Measurements from ENCODE around the gene RTN1.

Gene RTN1

GRCh38 chr14:59803052-59803540, 67.5 kb downstream of the RTN1 start:
- Mint-ChIP-seq H3K4me3 (no peak overlapping the region), H3K27me3 (peaks cover 7 to 15% of the 10 kb centered on the region in 2 donors), H3K4me1 (no peaks in the 10 kb centered on the region), H3K27ac (no peak overlapping the region), H3K9me3 (no peaks in the 10 kb centered on the region), H3K36me3 (no peaks in the 10 kb centered on the region)
- DNase-seq (no peak), ATAC-seq (replicated peaks) (no peak)

GRCh38 chr14:59788176-59788575, 82.4 kb downstream of the RTN1 start:
- no peaks in the 10 kb centered on the region for H3K36me3 Mint-ChIP-seq
- H3K9me3 Mint-ChIP-seq = no peaks in the 10 kb centered on the region
- peaks cover 0 to 5% of the 10 kb centered on the region in 2 donors for H3K27me3 Mint-ChIP-seq
- no peak overlapping the region for H3K4me3 Mint-ChIP-seq
- no peaks in the 10 kb centered on the region for H3K4me1 Mint-ChIP-seq
- ATAC-seq (replicated peaks) (no peak), DNase-seq (no peak)
- no peak overlapping the region for H3K27ac Mint-ChIP-seq

DNA sequence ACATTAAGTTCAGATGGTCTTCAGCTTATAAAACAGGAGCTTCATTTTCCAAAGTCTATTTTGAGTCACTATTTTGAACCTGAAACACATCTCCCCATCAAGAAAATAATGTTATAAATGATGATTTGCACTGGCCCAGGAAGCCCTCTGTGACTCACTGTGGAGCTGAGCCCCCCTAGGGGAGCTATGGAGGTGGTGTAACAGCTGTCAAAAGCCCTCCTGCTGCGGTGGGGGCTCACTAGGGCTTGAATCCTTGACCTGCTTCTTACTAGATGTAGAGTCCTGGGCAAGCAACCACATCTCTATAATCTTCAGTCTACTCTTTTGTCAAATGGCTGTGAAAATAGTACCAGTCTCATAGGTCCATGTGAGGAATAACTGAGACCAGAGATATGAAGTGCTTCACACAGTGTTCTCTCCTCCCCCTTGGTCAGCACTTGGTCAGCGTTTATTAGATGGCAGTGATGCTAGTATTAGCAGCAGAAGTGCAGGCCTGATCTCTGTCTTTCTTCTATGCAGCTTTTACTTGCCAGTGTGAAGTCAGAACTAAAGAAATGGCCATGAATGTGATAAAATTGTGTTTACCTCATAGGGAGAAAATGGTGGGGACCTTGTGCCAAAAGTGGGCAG, 83.4 kb downstream of the RTN1 start:
- DNase-seq (no peak), ATAC-seq (replicated peaks) (no peak)
- H3K4me1 Mint-ChIP-seq = no peaks in the 10 kb centered on the region
- H3K27ac Mint-ChIP-seq = no peak overlapping the region
- peaks cover 0 to 5% of the 10 kb centered on the region in 2 donors for H3K27me3 Mint-ChIP-seq
- no peaks in the 10 kb centered on the region for H3K36me3 Mint-ChIP-seq
- H3K9me3 Mint-ChIP-seq = no peaks in the 10 kb centered on the region
- H3K4me3 Mint-ChIP-seq = no peak overlapping the region

GRCh38 chr14:59785629-59786028, 84.9 kb downstream of the RTN1 start:
- Mint-ChIP-seq H3K36me3 (no peaks in the 10 kb centered on the region), H3K27ac (no peak overlapping the region), H3K9me3 (no peaks in the 10 kb centered on the region), H3K27me3 (no peaks in the 10 kb centered on the region), H3K4me1 (no peaks in the 10 kb centered on the region), H3K4me3 (no peak overlapping the region)
- ATAC-seq (replicated peaks) = no peak
- DNase-seq = no peak

- no peak overlapping the region for H3K4me3 Mint-ChIP-seq
- no peaks in the 10 kb centered on the region for H3K4me1 Mint-ChIP-seq
- no peak overlapping the region for H3K27ac Mint-ChIP-seq
- DNase-seq (no peak), ATAC-seq (replicated peaks) (no peak)
- peaks cover 8% of the 10 kb centered on the region in 2 donors for H3K27me3 Mint-ChIP-seq
- H3K36me3 Mint-ChIP-seq = no peaks in the 10 kb centered on the region
- H3K9me3 Mint-ChIP-seq = no peaks in the 10 kb centered on the region
Observed at GRCh38 chr14:59782760-59783159, 87.8 kb downstream of the RTN1 start.

DNA sequence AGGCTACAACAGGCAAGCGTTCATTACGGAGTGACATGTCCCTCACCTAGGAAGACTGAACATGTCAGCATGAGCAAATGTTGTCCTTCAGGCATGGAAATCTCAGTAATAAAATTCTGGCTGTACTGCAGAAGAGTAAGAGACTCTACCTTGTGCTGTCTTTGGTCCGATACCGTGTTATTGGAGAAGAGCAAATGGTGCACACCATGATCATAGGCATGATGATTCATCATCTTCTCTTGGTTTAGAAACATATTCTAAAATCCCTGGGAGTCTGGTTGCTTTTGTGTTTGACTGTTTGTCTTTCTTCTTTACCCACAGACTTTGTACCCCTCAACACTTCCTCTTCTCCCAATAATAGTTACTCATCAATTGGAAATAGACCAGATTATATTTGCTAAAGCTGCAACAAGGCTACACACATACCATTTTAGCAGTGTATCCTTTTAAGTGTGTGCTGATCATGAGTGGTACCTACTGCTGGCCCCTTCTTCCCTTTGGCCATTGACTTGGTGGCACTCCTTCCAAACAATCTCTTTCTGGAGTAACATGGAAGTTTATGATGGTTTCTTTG, 93.5 kb downstream of the RTN1 start:
- Mint-ChIP-seq H3K27ac (no peak overlapping the region), H3K4me1 (peaks cover 0 to 2% of the 10 kb centered on the region in 2 donors), H3K36me3 (no peaks in the 10 kb centered on the region), H3K27me3 (peaks cover 8 to 9% of the 10 kb centered on the region in 2 donors), H3K9me3 (no peaks in the 10 kb centered on the region), H3K4me3 (no peak overlapping the region)
- ATAC-seq (replicated peaks) (no peak), DNase-seq (no peak)

DNA sequence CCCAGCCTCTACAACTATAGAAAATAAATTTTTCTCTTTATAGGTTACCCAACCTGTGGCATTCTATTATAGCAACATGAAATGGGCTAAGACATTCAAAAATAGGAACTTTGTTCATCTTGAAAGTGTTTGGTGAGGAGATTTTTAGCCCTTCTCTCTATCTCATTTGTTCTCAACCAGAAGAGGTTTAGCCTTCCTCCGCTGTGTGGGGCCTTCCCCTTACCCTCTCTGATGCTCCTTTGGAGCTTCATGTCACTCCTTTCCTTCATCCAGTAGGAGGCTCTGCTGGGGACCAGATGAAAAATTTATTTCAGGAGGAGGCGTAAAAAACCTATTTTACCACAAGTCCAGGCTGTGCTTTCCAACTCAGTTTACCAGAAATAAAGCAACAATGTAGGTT, 94.1 kb downstream of the RTN1 start:
- Mint-ChIP-seq H3K27ac (no peak overlapping the region), H3K36me3 (no peaks in the 10 kb centered on the region), H3K4me3 (no peak overlapping the region), H3K4me1 (peaks cover 0 to 2% of the 10 kb centered on the region in 2 donors), H3K9me3 (no peaks in the 10 kb centered on the region), H3K27me3 (peaks cover 8 to 9% of the 10 kb centered on the region in 2 donors)
- DNase-seq (no peak), ATAC-seq (replicated peaks) (peak in 1 of 2 donors; percentile 23)

DNA sequence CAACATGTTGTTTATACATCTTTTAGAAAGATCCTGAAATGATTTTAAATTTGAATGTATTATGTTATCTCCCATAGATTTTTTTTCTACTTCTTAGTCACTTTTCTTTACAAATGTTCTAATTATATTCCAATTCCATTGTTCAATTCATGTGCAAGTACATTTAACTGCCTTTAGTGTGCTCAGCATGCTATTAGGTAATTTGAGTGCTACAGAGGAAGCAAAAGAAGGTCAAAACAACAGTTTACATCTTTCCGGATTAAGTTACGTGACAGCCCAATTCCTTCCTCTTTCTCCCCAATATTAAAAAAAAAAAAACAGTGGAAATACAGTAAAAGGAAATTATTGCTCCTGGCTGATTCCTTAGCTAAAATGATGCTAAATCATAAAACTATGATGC, 98.3 kb downstream of the RTN1 start:
- peaks cover 0 to 2% of the 10 kb centered on the region in 2 donors for H3K4me1 Mint-ChIP-seq
- H3K27ac Mint-ChIP-seq = no peak overlapping the region
- H3K9me3 Mint-ChIP-seq = no peaks in the 10 kb centered on the region
- no peaks in the 10 kb centered on the region for H3K36me3 Mint-ChIP-seq
- H3K4me3 Mint-ChIP-seq = no peak overlapping the region
- H3K27me3 Mint-ChIP-seq = no peaks in the 10 kb centered on the region
- DNase-seq (no peak), ATAC-seq (replicated peaks) (no peak)

- Mint-ChIP-seq H3K4me3 (no peak overlapping the region), H3K27ac (no peak overlapping the region), H3K4me1 (peaks cover 0 to 1% of the 10 kb centered on the region in 2 donors), H3K36me3 (no peaks in the 10 kb centered on the region), H3K9me3 (no peaks in the 10 kb centered on the region), H3K27me3 (no peaks in the 10 kb centered on the region)
- ATAC-seq (replicated peaks) (no peak), DNase-seq (no peak)
Observed at GRCh38 chr14:59771577-59771976, 99.0 kb downstream of the RTN1 start.

DNA sequence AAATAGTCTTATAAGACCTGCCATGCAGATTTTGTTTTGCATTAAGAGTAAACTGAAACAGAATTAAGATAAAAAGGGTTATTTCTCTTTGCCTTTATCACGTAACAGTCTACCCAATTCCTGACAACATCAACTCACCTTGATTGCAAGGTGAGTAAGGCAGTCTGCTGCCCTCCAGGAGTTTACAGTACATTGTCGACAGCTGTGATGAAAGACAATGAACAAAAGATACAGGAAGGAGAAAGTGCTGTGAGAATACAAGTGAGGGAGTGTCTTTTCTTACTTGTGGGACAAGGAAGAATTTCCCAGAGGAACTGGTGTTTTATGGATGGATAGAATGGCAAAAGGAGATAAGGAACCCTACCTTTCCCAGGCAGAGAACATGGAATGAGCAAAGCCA, 101.0 kb downstream of the RTN1 start:
- DNase-seq (no peak), ATAC-seq (replicated peaks) (no peak)
- H3K4me3 Mint-ChIP-seq = no peak overlapping the region
- H3K36me3 Mint-ChIP-seq = no peaks in the 10 kb centered on the region
- no peak overlapping the region for H3K27ac Mint-ChIP-seq
- no peaks in the 10 kb centered on the region for H3K27me3 Mint-ChIP-seq
- no peaks in the 10 kb centered on the region for H3K9me3 Mint-ChIP-seq
- H3K4me1 Mint-ChIP-seq = no peaks in the 10 kb centered on the region

DNA sequence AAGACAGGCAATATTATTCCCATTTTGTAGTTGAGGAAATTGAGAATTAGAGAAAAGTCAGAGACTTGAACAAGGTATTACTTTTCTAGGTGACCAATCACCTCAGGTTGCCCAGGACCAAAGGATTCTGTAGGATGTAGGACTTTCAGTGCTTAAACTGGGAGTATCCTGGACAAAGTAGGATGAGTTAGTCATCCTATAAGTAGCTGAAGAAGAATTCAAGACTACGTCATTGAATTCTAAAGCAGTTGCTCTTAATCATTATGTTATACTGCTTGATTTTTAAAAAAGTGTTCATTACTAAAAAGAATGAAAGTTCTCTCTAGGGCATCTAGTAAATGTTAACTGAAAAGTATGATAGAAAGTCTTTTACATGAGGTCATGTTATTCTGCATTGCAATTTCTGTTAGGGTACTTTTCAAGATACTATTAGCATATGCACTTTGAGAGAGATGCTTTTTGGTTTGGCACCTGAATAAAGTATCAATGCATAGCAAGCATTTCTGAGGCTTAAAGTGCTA, 101.7 kb downstream of the RTN1 start:
- Mint-ChIP-seq H3K4me3 (no peak overlapping the region), H3K27ac (no peak overlapping the region), H3K9me3 (no peaks in the 10 kb centered on the region), H3K36me3 (no peaks in the 10 kb centered on the region), H3K27me3 (peaks cover 0 to 2% of the 10 kb centered on the region in 2 donors), H3K4me1 (no peaks in the 10 kb centered on the region)
- ATAC-seq (replicated peaks) = no peak
- no peak for DNase-seq

GRCh38 chr14:59761851-59762250, 108.7 kb downstream of the RTN1 start:
- DNase-seq (no peak), ATAC-seq (replicated peaks) (no peak)
- Mint-ChIP-seq H3K27me3 (peaks cover 3 to 5% of the 10 kb centered on the region in 2 donors), H3K27ac (no peak overlapping the region), H3K9me3 (peaks cover 8 to 10% of the 10 kb centered on the region in 2 donors), H3K4me1 (no peaks in the 10 kb centered on the region), H3K4me3 (no peak overlapping the region), H3K36me3 (no peaks in the 10 kb centered on the region)

DNA sequence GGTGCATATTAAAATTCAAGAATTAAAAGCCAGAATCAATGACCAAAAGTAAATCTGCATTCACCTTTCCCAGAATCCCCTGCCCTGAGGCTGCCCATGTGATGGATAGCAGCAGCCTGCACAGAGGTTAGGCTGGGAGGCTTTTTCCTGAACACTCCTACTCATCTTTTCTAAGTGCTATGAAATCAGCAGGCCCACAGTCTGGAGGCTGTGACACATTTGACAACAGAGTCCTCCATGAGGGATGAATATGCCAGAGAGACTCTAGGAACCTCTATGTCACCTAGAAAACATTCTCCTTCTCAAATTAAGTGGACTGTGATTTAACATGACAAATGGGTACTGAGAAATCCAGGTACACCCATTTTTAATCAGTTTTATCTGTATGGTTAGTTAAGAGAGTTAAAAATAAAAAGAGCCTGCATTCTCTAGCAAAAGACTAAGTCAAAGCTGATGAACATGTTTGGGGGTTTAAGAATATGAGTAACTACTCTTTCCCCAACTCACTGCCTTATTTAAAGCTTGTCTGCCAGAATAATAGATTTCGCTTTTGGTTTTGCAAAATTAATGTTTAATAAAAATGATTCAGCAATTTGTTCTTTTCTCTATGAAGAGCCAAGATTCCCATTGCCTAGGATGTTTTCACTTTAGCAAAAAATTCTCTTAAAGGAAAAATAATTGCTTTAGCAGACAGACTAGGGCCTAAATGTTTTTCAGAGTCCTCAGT, 115.0 kb downstream of the RTN1 start:
- Mint-ChIP-seq H3K4me1 (no peaks in the 10 kb centered on the region), H3K27ac (no peak overlapping the region), H3K4me3 (no peak overlapping the region), H3K36me3 (no peaks in the 10 kb centered on the region), H3K27me3 (peaks cover 0 to 6% of the 10 kb centered on the region in 2 donors), H3K9me3 (peaks cover 0 to 1% of the 10 kb centered on the region in 2 donors)
- ATAC-seq (replicated peaks) (no peak), DNase-seq (no peak)

DNA sequence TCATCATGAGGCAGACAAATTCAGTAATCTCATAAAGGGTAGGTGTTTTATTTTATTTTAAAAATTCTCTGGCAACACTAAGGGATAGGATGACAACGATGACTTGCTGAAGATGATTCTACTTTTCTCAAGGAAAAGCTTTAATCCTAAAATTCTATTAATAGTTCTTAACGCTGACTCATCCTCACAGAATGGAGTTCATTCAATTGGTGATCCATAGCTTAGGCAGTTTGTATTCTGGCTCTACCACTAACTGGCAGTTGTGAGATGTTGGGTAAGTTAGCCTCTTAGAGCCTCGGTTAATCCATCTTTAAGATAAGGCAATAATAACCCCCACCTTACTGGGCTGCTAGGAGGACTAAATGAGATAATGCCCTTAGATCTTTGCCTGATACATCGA, 116.3 kb downstream of the RTN1 start:
- Mint-ChIP-seq H3K27ac (no peak overlapping the region), H3K9me3 (peaks cover 0 to 1% of the 10 kb centered on the region in 2 donors), H3K36me3 (no peaks in the 10 kb centered on the region), H3K4me3 (no peak overlapping the region), H3K4me1 (no peaks in the 10 kb centered on the region), H3K27me3 (peaks cover 0 to 6% of the 10 kb centered on the region in 2 donors)
- ATAC-seq (replicated peaks) (no peak), DNase-seq (no peak)

DNA sequence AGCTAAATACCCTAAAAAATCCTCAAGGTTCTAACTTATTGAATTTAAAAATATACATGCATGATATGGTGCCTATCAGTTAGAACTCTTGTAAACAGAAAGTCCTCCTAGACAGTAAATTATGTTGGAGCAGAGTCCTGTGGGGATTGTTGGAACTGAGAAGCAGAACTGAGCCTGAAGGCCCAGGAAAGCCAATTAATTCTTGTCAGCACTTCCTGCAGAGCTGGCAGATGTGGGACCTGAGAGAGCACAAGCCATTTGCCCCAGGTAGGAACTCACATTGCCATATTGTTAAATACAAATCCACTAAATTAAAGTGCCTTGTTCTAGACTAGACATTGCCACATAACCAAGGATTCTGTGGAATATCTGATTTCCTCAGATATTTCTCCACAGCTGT, 117.1 kb downstream of the RTN1 start:
- Mint-ChIP-seq H3K27ac (no peak overlapping the region), H3K27me3 (peaks cover 0 to 6% of the 10 kb centered on the region in 2 donors), H3K36me3 (no peaks in the 10 kb centered on the region), H3K4me1 (no peaks in the 10 kb centered on the region), H3K9me3 (no peaks in the 10 kb centered on the region), H3K4me3 (no peak overlapping the region)
- ATAC-seq (replicated peaks) (no peak), DNase-seq (no peak)
